SK-N-SH (cell line): ENCODE data around the gene ZXDC. TPM values are rescaled to one million over a fixed set of nuclear protein-coding genes. Genes with fewer than 3 reads are reported as not detected.

Experiments
- CTCF ChIA-PET: fragments of 300-600, 350-600 bp; formaldehyde crosslinking; extraction: SDS; loops from one replicate; lab custom pipeline; 2021; lab: Yijun Ruan, JAX
- POLR2A ChIA-PET: fragments of 350-600 bp; sonication (Branson Sonifier 250); formaldehyde crosslinking; extraction: SDS; loops from one replicate; lab custom pipeline; 2020; ENCODE audit warnings: antibody characterized with exemption, inconsistent platforms; lab: Yijun Ruan, JAX
- DNase-seq: peaks from one replicate; pipeline ENCODE4 v3.0.0; 2012
- H2AFZ ChIP-seq: fragments of 200-600 bp; sonication (generic); 2 replicates; pipeline ENCODE4 v1.8.1; 2016; ENCODE audit warnings: antibody characterized with exemption, mild to moderate bottlenecking, low read depth
- H3F3A ChIP-seq: fragments of 200-600 bp; sonication (generic); replicated peaks from 2 replicates; pipeline ENCODE3; 2016; ENCODE audit warnings: antibody characterized with exemption, mild to moderate bottlenecking; ENCODE audit not compliant: insufficient read depth
- H3K27ac ChIP-seq, 2 experiments: fragments of 200-500 bp in 1 of 2; fragments of 200-600 bp in 1 of 2; sonication (Bioruptor generic) in 1 of 2; sonication (generic), shearing (Covaris generic) in 1 of 2; 2 replicates each; pipeline versions ENCODE4 v1.5.1 to v1.6.1; 2014 to 2016; ENCODE audit warnings: low read depth in 2 of 2, inconsistent platforms in 1 of 2, low read length in 1 of 2, mild to moderate bottlenecking in 1 of 2, mixed read lengths in 1 of 2
- H3K27me3 ChIP-seq: fragments of 200-600 bp; sonication (generic), shearing (Covaris generic); 2 replicates; pipeline ENCODE4 v1.6.1; 2016; ENCODE audit warnings: mixed run types; ENCODE audit not compliant: insufficient read depth
- H3K36me3 ChIP-seq, 2 experiments: fragments of 200-500 bp in 1 of 2; fragments of 200-600 bp in 1 of 2; sonication (Bioruptor generic) in 1 of 2; sonication (generic) in 1 of 2; replicated peaks in 1 of 2; 2 replicates each; pipeline versions ENCODE3 to v1.5.1; 2014 to 2016; ENCODE audit warnings: low read length in 1 of 2, mild to moderate bottlenecking in 1 of 2; ENCODE audit not compliant: insufficient read depth in 2 of 2, control insufficient read depth in 1 of 2
- H3K4me1 ChIP-seq, 2 experiments: fragments of 200-500 bp in 1 of 2; fragments of 200-600 bp in 1 of 2; sonication (Bioruptor generic) in 1 of 2; sonication (generic), shearing (Covaris generic) in 1 of 2; 2 replicates each; pipeline versions ENCODE4 v1.5.1 to v1.6.1; 2014 to 2016; ENCODE audit warnings: low read depth in 1 of 2, low read length in 1 of 2, mixed run types in 1 of 2; ENCODE audit not compliant: insufficient read depth in 2 of 2, control insufficient read depth in 1 of 2
- H3K4me2 ChIP-seq: fragments of 200-600 bp; sonication (generic), shearing (Covaris generic); 2 replicates; pipeline ENCODE4 v1.6.1; 2017; ENCODE audit warnings: mixed run types
- H3K4me3 ChIP-seq, 2 experiments: fragments of 200-500 bp in 1 of 2; fragments of 200-600 bp in 1 of 2; sonication (Bioruptor generic) in 1 of 2; sonication (generic), shearing (Covaris generic) in 1 of 2; 2 replicates each; pipeline versions ENCODE4 v1.5.1 to v1.8.1; 2014 to 2016; ENCODE audit warnings: low read depth in 2 of 2, inconsistent platforms in 1 of 2, low read length in 1 of 2, mild to moderate bottlenecking in 1 of 2, mixed read lengths in 1 of 2, moderate library complexity in 1 of 2
- H3K79me2 ChIP-seq: fragments of 200-600 bp; sonication (generic); 2 replicates; pipeline ENCODE4 v1.8.1; 2017; ENCODE audit warnings: mild to moderate bottlenecking; ENCODE audit not compliant: insufficient read depth
- H3K9ac ChIP-seq: fragments of 200-600 bp; sonication (generic); 2 replicates; pipeline ENCODE4 v1.6.1; 2017; ENCODE audit warnings: mixed run types
- H3K9me2 ChIP-seq: fragments of 200-600 bp; sonication (generic); 2 replicates; pipeline ENCODE4 v1.6.1; 2017; ENCODE audit warnings: mixed run types
- H3K9me3 ChIP-seq: fragments of 200-600 bp; sonication (generic); 2 replicates; pipeline ENCODE4 v1.6.1; 2017; ENCODE audit warnings: mixed run types, mild to moderate bottlenecking, moderate library complexity
- H4K20me1 ChIP-seq: fragments of 200-600 bp; sonication (generic); 2 replicates; pipeline ENCODE4 v1.6.1; 2017; ENCODE audit warnings: mild to moderate bottlenecking, mixed run types; ENCODE audit not compliant: insufficient read depth
- CHD2 ChIP-seq: fragments of 150-350 bp; IDR thresholded peaks from 2 replicates; pipeline ENCODE4 v1.6.1; 2018; ENCODE audit warnings: low read length; ENCODE audit not compliant: partially characterized antibody
- EP300 ChIP-seq, 2 experiments: IDR thresholded peaks; 2 replicates each; pipeline versions ENCODE4 v1.4.0 to v1.6.1; 2012; ENCODE audit warnings: borderline replicate concordance in 1 of 2, low read depth in 1 of 2, low read length in 1 of 2
- JUND ChIP-seq: IDR thresholded peaks from 2 replicates; pipeline ENCODE4 v1.4.0; 2012
- MXI1 ChIP-seq: IDR thresholded peaks from 2 replicates; pipeline ENCODE4 v1.6.1; 2012; ENCODE audit warnings: mild to moderate bottlenecking, low read depth, low read length, improper control_type of control experiment
- NRF1 ChIP-seq: IDR thresholded peaks from 2 replicates; pipeline ENCODE4 v1.6.1; 2012; ENCODE audit warnings: low read depth, mild to moderate bottlenecking, low read length
- PBX3 ChIP-seq: IDR thresholded peaks from 2 replicates; pipeline ENCODE4; 2012
- RAD21 ChIP-seq: IDR thresholded peaks from 2 replicates; pipeline ENCODE4 v1.6.1; 2012; ENCODE audit warnings: mild to moderate bottlenecking, low read length
- RCOR1 ChIP-seq: fragments of 150-350 bp; IDR thresholded peaks from 2 replicates; pipeline ENCODE4 v1.6.1; 2017; ENCODE audit warnings: antibody characterized with exemption, low read length
- REST ChIP-seq: IDR thresholded peaks from 2 replicates; pipeline ENCODE4 v1.6.1; 2012; ENCODE audit warnings: mild to moderate bottlenecking, low read depth, low read length, moderate library complexity
- RXRA ChIP-seq: IDR thresholded peaks from 2 replicates; pipeline ENCODE4 v1.4.0; 2012; ENCODE audit warnings: low read depth, mild to moderate bottlenecking, borderline replicate concordance
- SIN3A ChIP-seq: IDR thresholded peaks from 2 replicates; pipeline ENCODE4 v1.6.1; 2012; ENCODE audit warnings: low read depth, mild to moderate bottlenecking, low read length, moderate library complexity, borderline replicate concordance
- SMC3 ChIP-seq: IDR thresholded peaks from 2 replicates; pipeline ENCODE4 v1.6.1; 2012; ENCODE audit warnings: low read depth, low read length, improper control_type of control experiment
- TCF12 ChIP-seq: IDR thresholded peaks from 2 replicates; pipeline ENCODE4 v1.4.0; 2012
- TEAD4 ChIP-seq: IDR thresholded peaks from 2 replicates; pipeline ENCODE4 v1.4.0; 2012; ENCODE audit warnings: mild to moderate bottlenecking, borderline replicate concordance; ENCODE audit not compliant: insufficient read depth
- ZBTB33 ChIP-seq: IDR thresholded peaks from 2 replicates; pipeline ENCODE4 v1.4.0; 2012; ENCODE audit warnings: low read depth, borderline replicate concordance
- WGBS: methylation state at CpG from one replicate; pipeline ENCODE4 v1.1.6; 2017; ENCODE audit warnings: low lambda C conversion rate; 5-methylcytosine and 5-hydroxymethylcytosine counted together
- polyA plus RNA-seq, 3 experiments: library from polyadenylated mRNA; depleted of rRNA; stranded (reverse); fragments of >200 nt; gene quantifications; 2 replicates each; pipeline ENCODE4 v1.2.3, GENCODE V29; 2012
- TF ChIP-seq, protein P1 (sequence below): fragments of 150-350 bp; IDR thresholded peaks from 2 replicates; pipeline ENCODE4 v1.6.1; 2016; ENCODE audit warnings: mild to moderate bottlenecking, low read depth, low read length
- TF ChIP-seq, protein P2 (sequence below): fragments of 200-600 bp; sonication (generic); IDR thresholded peaks from 2 replicates; pipeline ENCODE4 v1.6.1; 2017; ENCODE audit warnings: antibody characterized with exemption, mild to moderate bottlenecking, moderate library complexity

Gene ZXDC
- polyA plus RNA-seq, 1 of the 3 experiments (the other 2 are of a cell fraction): 8.5 TPM

DNA sequence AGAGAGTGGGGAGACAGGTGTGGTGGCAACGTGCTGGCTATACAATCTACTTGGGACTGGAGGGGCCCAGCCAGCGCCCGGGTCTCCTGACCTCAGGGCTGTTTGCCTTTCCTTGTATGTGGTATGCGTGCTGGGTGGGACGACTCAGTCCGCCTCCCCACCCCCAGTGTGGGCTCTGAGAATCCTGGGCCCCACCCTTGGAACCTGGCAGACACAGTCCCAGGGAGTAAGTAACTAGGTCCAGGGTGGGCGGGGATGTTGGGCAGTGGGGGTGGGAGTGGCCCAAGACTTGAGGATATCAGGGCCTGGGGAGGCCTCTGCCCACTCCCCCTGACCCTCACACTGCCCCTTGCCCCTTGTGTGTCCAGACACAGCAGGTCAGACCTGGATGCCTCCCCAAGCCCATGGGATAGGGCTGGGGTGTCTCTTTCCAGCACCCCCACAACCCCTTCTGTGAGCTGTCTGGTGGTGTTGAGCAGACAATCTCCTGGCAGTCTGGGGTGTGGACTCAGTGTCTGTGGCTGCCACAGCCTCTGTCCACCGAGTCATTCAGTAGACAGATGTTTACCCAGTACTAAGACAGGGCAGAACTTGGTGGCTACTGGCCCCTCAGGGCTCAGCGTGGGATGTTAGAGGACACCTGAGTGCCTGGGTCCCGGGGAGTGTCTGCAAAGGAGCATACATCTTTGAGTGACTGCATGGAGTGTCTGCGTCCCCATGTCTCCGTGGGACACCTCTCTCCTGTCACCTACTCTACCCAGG is 49.6 kb upstream of the ZXDC start:
- Histone ChIP-seq H2AFZ (no peak overlapping the region), H3K9me3 (no peaks in the 10 kb centered on the region), H3K4me2 (no peak overlapping the region), H3K4me3 (no peak overlapping the region), H3K9me2 (no peaks in the 10 kb centered on the region), H3K36me3 (no peaks in the 10 kb centered on the region), H3K79me2 (no peaks in the 10 kb centered on the region), H3K27me3 (no peaks in the 10 kb centered on the region; the same call in 1 of the 2 replicates), H4K20me1 (no peaks in the 10 kb centered on the region), H3K27ac (no peak overlapping the region), H3F3A (no peaks in the 10 kb centered on the region), H3K4me1 (peaks cover 0 to 39% of the 10 kb centered on the region in 2 experiments; a peak in 1 of 4 replicates), H3K9ac (no peak overlapping the region)
- WGBS: 92% methylated on average over 8 of the region's 12 CpGs
- TF ChIP-seq NRF1 (no peak), REST (no peak), CHD2 (no peak), RAD21 (no peak), RCOR1 (no peak), JUND (no peak), EP300 (IDR thresholded peaks at IDR 0.05; ENCODE audit: borderline replicate concordance in 1 of 2, low read depth in 1 of 2, low read length in 1 of 2) (no peak), SMC3 (no peak), TCF12 (no peak), RXRA (no peak), SIN3A (no peak), ZBTB33 (no peak), TEAD4 (no peak), PBX3 (no peak), MXI1 (no peak)
- TF ChIP-seq, protein P1, sequence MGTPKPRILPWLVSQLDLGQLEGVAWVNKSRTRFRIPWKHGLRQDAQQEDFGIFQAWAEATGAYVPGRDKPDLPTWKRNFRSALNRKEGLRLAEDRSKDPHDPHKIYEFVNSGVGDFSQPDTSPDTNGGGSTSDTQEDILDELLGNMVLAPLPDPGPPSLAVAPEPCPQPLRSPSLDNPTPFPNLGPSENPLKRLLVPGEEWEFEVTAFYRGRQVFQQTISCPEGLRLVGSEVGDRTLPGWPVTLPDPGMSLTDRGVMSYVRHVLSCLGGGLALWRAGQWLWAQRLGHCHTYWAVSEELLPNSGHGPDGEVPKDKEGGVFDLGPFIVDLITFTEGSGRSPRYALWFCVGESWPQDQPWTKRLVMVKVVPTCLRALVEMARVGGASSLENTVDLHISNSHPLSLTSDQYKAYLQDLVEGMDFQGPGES: no peak
- TF ChIP-seq, protein P2, sequence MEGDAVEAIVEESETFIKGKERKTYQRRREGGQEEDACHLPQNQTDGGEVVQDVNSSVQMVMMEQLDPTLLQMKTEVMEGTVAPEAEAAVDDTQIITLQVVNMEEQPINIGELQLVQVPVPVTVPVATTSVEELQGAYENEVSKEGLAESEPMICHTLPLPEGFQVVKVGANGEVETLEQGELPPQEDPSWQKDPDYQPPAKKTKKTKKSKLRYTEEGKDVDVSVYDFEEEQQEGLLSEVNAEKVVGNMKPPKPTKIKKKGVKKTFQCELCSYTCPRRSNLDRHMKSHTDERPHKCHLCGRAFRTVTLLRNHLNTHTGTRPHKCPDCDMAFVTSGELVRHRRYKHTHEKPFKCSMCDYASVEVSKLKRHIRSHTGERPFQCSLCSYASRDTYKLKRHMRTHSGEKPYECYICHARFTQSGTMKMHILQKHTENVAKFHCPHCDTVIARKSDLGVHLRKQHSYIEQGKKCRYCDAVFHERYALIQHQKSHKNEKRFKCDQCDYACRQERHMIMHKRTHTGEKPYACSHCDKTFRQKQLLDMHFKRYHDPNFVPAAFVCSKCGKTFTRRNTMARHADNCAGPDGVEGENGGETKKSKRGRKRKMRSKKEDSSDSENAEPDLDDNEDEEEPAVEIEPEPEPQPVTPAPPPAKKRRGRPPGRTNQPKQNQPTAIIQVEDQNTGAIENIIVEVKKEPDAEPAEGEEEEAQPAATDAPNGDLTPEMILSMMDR: no peak
- ChIA-PET CTCF (interaction anchor here (0.8 to 4.2 kb wide), 5 partner anchors 14 to 1022 kb away, joined by 3 to 45 read pairs (median 3); no protein-coding TSS in a partner anchor), POLR2A (interaction anchor here (0.5 kb wide), 1 partner anchor 1609 kb away, joined by 4 read pairs; no protein-coding TSS in a partner anchor)
- no peak for DNase-seq
